T47D (cell line): ENCODE data around the gene CTNNAL1.
A peak's percentile ranks its signal among the peaks of the same experiment; 100 is the strongest.
"Not testable (repeated sequence)": the region's sequence is repeated elsewhere in the genome, so short reads cannot be mapped to it uniquely, and the experiment has no call there.

Experiments used
- DNase-seq, 2 experiments: peaks; one replicate each; pipeline versions ENCODE4 v3.0.0 to v3.0.0-alpha.2; 2011 to 2012; ENCODE audit warnings: low read depth in 1 of 2, low spot score in 1 of 2
- JUND ChIP-seq: IDR thresholded peaks from 2 replicates; pipeline ENCODE4 v1.6.1; 2012; ENCODE audit warnings: low read depth
- in situ Hi-C: cut with HindIII; loops from 2 replicates; pipeline ENCODE4 v1.10.0; 2016; ENCODE audit warnings: low sequenced_read_pairs, low pct_unique_long_range_greater_than_20kb

Gene CTNNAL1

GRCh38 chr9:109001275-109001676 lies 12.0 kb downstream of the CTNNAL1 start:
- no peak for TF ChIP-seq JUND
- DNase-seq = no peak
- in situ Hi-C loops = no loop called here

GRCh38 chr9:108997112-108997511 lies 16.2 kb downstream of the CTNNAL1 start:
- TF ChIP-seq JUND = no peak

DNA sequence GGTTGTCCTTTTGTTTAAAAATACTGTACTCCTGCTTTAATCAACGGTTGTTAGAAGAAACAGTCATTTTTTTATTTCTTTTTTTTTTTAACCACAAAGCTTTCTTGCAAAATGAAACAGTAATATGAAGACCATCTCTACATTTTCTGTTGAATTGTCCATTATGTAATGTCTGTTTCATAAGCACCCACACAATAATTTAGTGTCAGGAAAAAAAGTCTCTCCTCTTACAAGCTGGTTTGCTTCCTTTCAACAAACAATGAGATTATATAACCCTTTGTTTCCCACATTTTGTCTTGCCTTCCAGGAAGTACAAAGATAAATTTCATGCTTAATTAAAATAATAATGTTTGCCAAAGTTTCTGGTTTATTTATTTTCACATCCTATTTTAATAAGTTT lies 16.7 kb downstream of the CTNNAL1 start:
- TF ChIP-seq JUND = no peak
- DNase-seq = no peak
- in situ Hi-C loops = no loop called here

More at GRCh38 chr9:108997112-108997511, 16.2 kb downstream of the CTNNAL1 start:
- DNase-seq = peak in 1 of 2 experiments; percentile 22
- in situ Hi-C loops = no loop called here

GRCh38 chr9:108994695-108995094 lies 18.6 kb downstream of the CTNNAL1 start:
- DNase-seq = no peak
- in situ Hi-C loops = no loop called here
- TF ChIP-seq JUND = no peak

- no peak for TF ChIP-seq JUND
- DNase-seq = no peak
- in situ Hi-C loops = no loop called here
Observed at GRCh38 chr9:108991479-108991878, 21.8 kb downstream of the CTNNAL1 start.

DNA sequence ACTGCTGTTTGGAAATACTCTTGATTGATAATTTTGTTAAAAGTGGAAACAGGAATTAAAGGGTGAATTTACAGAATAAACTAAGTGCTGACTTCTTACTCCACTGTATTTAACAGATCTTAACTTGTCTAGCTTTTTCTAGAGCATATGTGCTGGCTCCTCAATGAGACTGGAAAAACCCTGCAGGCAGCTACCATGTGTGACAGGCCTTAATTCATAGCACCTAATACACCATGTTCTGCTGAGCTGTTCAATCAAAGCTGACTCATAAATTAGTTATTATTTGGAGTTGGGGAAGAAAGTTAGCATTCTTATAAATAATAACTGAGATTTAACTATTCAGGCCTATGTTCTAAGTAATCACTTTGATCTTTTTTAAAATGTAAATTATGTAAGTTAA lies 29.4 kb downstream of the CTNNAL1 start:
- no peak for TF ChIP-seq JUND
- in situ Hi-C loops = no loop called here
- DNase-seq = no peak

- TF ChIP-seq JUND = no peak
- in situ Hi-C loops = no loop called here
- DNase-seq = no peak
Observed at GRCh38 chr9:108980893-108981292, 32.4 kb downstream of the CTNNAL1 start.

DNA sequence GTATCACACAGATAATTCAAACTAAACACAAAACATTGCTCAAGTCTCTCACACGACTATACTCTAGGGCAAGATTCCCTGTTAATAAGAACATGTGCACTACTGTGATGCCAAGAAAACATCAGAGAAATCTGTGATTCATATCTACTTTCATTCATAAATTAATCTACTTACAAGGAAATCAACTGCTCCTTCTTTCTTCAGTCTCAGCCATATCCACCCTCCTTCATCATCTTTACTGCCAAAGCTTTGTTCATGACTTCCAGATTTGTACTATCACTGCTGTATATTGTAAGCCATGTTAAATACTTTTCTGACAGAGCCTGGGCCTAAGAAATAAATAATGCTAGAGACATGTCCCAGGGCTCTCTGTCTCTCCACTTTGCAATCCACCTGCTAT lies 35.1 kb downstream of the CTNNAL1 start:
- DNase-seq = no peak
- in situ Hi-C loops = no loop called here
- no peak for TF ChIP-seq JUND

- no peak for TF ChIP-seq JUND
- DNase-seq = no peak
- in situ Hi-C loops = no loop called here
Observed at GRCh38 chr9:108973895-108974294, 39.4 kb downstream of the CTNNAL1 start.

GRCh38 chr9:108972626-108973209 lies 40.6 kb downstream of the CTNNAL1 start:
- DNase-seq = no peak
- in situ Hi-C loops = no loop called here

GRCh38 chr9:108972186-108972585 lies 41.1 kb downstream of the CTNNAL1 start:
- no peak for DNase-seq
- in situ Hi-C loops = no loop called here
- no peak for TF ChIP-seq JUND

More at GRCh38 chr9:108972626-108973209, 40.6 kb downstream of the CTNNAL1 start:
- TF ChIP-seq JUND = no peak

- in situ Hi-C loops, DNase-seq: not testable (repeated sequence)
Observed at GRCh38 chr9:108971392-108971791, 41.9 kb downstream of the CTNNAL1 start.

- DNase-seq = no peak
- in situ Hi-C loops = no loop called here
- no peak for TF ChIP-seq JUND
Observed at GRCh38 chr9:108967916-108968315, 45.4 kb downstream of the CTNNAL1 start.
